Upper lobe of left lung (tissue), 6 donors: ENCODE data around the gene RNF13. TPM values are rescaled to one million over a fixed set of nuclear protein-coding genes. Genes with fewer than 3 reads are reported as not detected.

Source experiments
- ATAC-seq, 2 donors: fragments of 200-7000 bp; cut with Tn5 transposase; one replicate each; pipeline ENCODE4 v1.9.1; 2022; ENCODE audit warnings: mild to moderate bottlenecking in 2 of 2, moderate library complexity in 2 of 2; ENCODE audit not compliant: low FRiP score in 2 of 2
- DNase-seq, 2 donors: peaks; one replicate each; pipeline ENCODE4 v3.0.0-alpha.2; 2019 to 2020
- H3K27ac ChIP-seq, 4 donors: fragments of 200-600 bp; sonication (generic); one replicate each; pipeline ENCODE4 v1.5.1; 2016 to 2019
- H3K27me3 ChIP-seq, 4 donors: fragments of 200-600 bp; sonication (generic); one replicate each; pipeline ENCODE4 v1.5.1; 2017 to 2019
- H3K36me3 ChIP-seq, 4 donors: fragments of 200-600 bp; sonication (generic); one replicate each; pipeline ENCODE4 v1.5.1; 2016 to 2019
- H3K4me1 ChIP-seq, 4 donors: fragments of 200-600 bp; sonication (generic); one replicate each; pipeline ENCODE4 v1.5.1; 2018 to 2019
- H3K4me3 ChIP-seq, 4 donors: fragments of 200-600 bp; sonication (generic); one replicate each; pipeline ENCODE4 v1.5.1; 2017 to 2019; ENCODE audit warnings: mild to moderate bottlenecking in 2 of 4, moderate library complexity in 1 of 4
- H3K9me3 ChIP-seq, 4 donors: fragments of 200-600 bp; sonication (generic); one replicate each; pipeline ENCODE4 v1.5.1; 2018 to 2019
- CTCF ChIP-seq, 6 experiments: fragments of 450-650 bp in 4 of 6; fragments of 200-600 bp in 2 of 6; sonication (generic) in 2 of 6; IDR thresholded peaks; one replicate each; pipeline ENCODE4 v1.5.1; 2016 to 2019; ENCODE audit warnings: antibody characterized with exemption in 6 of 6
- EP300 ChIP-seq, 4 donors: sonication (generic); formaldehyde crosslinking; IDR thresholded peaks; one replicate each; pipeline ENCODE4 v1.5.1; 2017; ENCODE audit warnings: antibody characterized with exemption in 4 of 4, control low read depth in 2 of 4
- POLR2A ChIP-seq, 4 donors: fragments of 450-650 bp; IDR thresholded peaks; one replicate each; pipeline ENCODE4 v1.5.1; 2016 to 2017; ENCODE audit warnings: antibody characterized with exemption in 4 of 4, mild to moderate bottlenecking in 2 of 4
- POLR2AphosphoS5 ChIP-seq, 2 donors: sonication (generic); formaldehyde crosslinking; IDR thresholded peaks; one replicate each; pipeline ENCODE4 v1.5.1; 2017; ENCODE audit warnings: antibody characterized with exemption in 2 of 2
- WGBS, 2 donors: methylation state at CpG; one replicate each; pipeline ENCODE4 v1.1.5; 2017 to 2018; 5-methylcytosine and 5-hydroxymethylcytosine counted together
- total RNA-seq, 6 donors: library from RNA; depleted of rRNA in 4 of 6; stranded (reverse); fragments of >200 nt in 4 of 6; gene quantifications; one replicate each; pipeline versions ENCODE4 v1.1.0 to v1.2.1, GENCODE V29; 2016 to 2021
- donor health status: DM: no; HTN: no; CAD: no; lungs with moderate emphysema.
- donor health status: DM: no; HTN: yes; CAD: no; lungs with severe emphysema.

RNF13 gene
- total RNA-seq, 6 donors from 2014 or later, result 50.2 to 136 (median 101) TPM

GRCh38 chr3:149947231-149947630 lies 134.2 kb downstream of the RNF13 start:
- no peak for DNase-seq
- H3K9me3 ChIP-seq, result no peaks in the 10 kb centered on the region
- H3K4me1 ChIP-seq, result no peaks in the 10 kb centered on the region
- peaks cover 0 to 6% (median 0%) of the 10 kb centered on the region in 4 donors for H3K36me3 ChIP-seq
- TF ChIP-seq POLR2AphosphoS5 (IDR thresholded peaks at IDR 0.05) (no peak), CTCF (IDR thresholded peaks at IDR 0.05) (no peak), POLR2A (IDR thresholded peaks at IDR 0.05) (no peak), EP300 (IDR thresholded peaks at IDR 0.05) (no peak)
- no peak overlapping the region for H3K4me3 ChIP-seq
- no peaks in the 10 kb centered on the region for H3K27me3 ChIP-seq
- ATAC-seq, result no peak
- 88 to 97% methylated on average over 7 of the region's 7 CpGs for WGBS, 2 donors
- H3K27ac ChIP-seq, result no peak overlapping the region

GRCh38 chr3:149949181-149949580 lies 136.2 kb downstream of the RNF13 start:
- no peak for ATAC-seq
- no peak overlapping the region for H3K4me3 ChIP-seq
- H3K27me3 ChIP-seq, result no peaks in the 10 kb centered on the region
- DNase-seq, result no peak
- no peaks in the 10 kb centered on the region for H3K9me3 ChIP-seq
- no peak for TF ChIP-seq POLR2AphosphoS5 (IDR thresholded peaks at IDR 0.05)
- TF ChIP-seq POLR2A (IDR thresholded peaks at IDR 0.05), result no peak
- H3K4me1 ChIP-seq, result no peaks in the 10 kb centered on the region
- no peak overlapping the region for H3K27ac ChIP-seq
- peaks cover 0 to 3% (median 0%) of the 10 kb centered on the region in 4 donors for H3K36me3 ChIP-seq
- 89 to 98% methylated on average over 2 of the region's 2 CpGs for WGBS, 2 donors

GRCh38 chr3:149954812-149955211 lies 141.8 kb downstream of the RNF13 start:
- H3K27me3 ChIP-seq, result no peaks in the 10 kb centered on the region
- DNase-seq, result no peak
- TF ChIP-seq EP300 (IDR thresholded peaks at IDR 0.05), result no peak
- no peak for TF ChIP-seq POLR2AphosphoS5 (IDR thresholded peaks at IDR 0.05)
- no peak for TF ChIP-seq POLR2A (IDR thresholded peaks at IDR 0.05)
- no peak for TF ChIP-seq CTCF (IDR thresholded peaks at IDR 0.05)
- H3K9me3 ChIP-seq, result no peaks in the 10 kb centered on the region
- no peaks in the 10 kb centered on the region for H3K4me1 ChIP-seq
- no peak overlapping the region for H3K27ac ChIP-seq
- no peaks in the 10 kb centered on the region for H3K36me3 ChIP-seq
- no peak overlapping the region for H3K4me3 ChIP-seq
- ATAC-seq, result no peak
- 45 to 61% methylated on average over 1 of the region's 1 CpG for WGBS, 2 donors

- H3K4me3 ChIP-seq, result no peak overlapping the region
- no peaks in the 10 kb centered on the region for H3K4me1 ChIP-seq
- no peaks in the 10 kb centered on the region for H3K9me3 ChIP-seq
- 92 to 95% methylated on average over 2 of the region's 2 CpGs for WGBS, 2 donors
- peaks cover 0 to under 1% (median under 1%) of the 10 kb centered on the region in 4 donors for H3K36me3 ChIP-seq
- DNase-seq (no peak), ATAC-seq (no peak)
- H3K27ac ChIP-seq, result no peak overlapping the region
- H3K27me3 ChIP-seq, result no peaks in the 10 kb centered on the region
- no peak for TF ChIP-seq EP300 (IDR thresholded peaks at IDR 0.05)
- TF ChIP-seq POLR2A (IDR thresholded peaks at IDR 0.05), result no peak
- TF ChIP-seq POLR2AphosphoS5 (IDR thresholded peaks at IDR 0.05), result no peak
- TF ChIP-seq CTCF (IDR thresholded peaks at IDR 0.05), result no peak
Measured at GRCh38 chr3:149955449-149955848, 142.4 kb downstream of the RNF13 start.

- no peak overlapping the region for H3K4me3 ChIP-seq
- DNase-seq, result no peak
- peaks cover 0 to 11% (median 2%) of the 10 kb centered on the region in 4 donors for H3K36me3 ChIP-seq
- TF ChIP-seq CTCF (IDR thresholded peaks at IDR 0.05), result no peak
- no peak for TF ChIP-seq EP300 (IDR thresholded peaks at IDR 0.05)
- no peak for TF ChIP-seq POLR2AphosphoS5 (IDR thresholded peaks at IDR 0.05)
- TF ChIP-seq POLR2A (IDR thresholded peaks at IDR 0.05), result no peak
- H3K4me1 ChIP-seq, result no peaks in the 10 kb centered on the region
- no peak for ATAC-seq
- 96 to 98% methylated on average over 3 of the region's 3 CpGs for WGBS, 2 donors
- H3K9me3 ChIP-seq, result no peaks in the 10 kb centered on the region
- no peak overlapping the region for H3K27ac ChIP-seq
- H3K27me3 ChIP-seq, result no peaks in the 10 kb centered on the region
Measured at GRCh38 chr3:149957361-149958125, 144.5 kb downstream of the RNF13 start.
